T-cell (primary cell): Measurements from ENCODE around the gene HK1. TPM values are rescaled to one million over a fixed set of nuclear protein-coding genes. Genes with fewer than 3 reads are reported as not detected.
"Not testable (repeated sequence)": the region's sequence is repeated elsewhere in the genome, so short reads cannot be mapped to it uniquely, and the experiment has no call there.

Experiments
- ATAC-seq, 4 experiments: fragments of 200-7000 bp in 3 of 4; fragments of 150-1000 bp in 1 of 4; cut with Tn5 transposase; replicated peaks in 1 of 4; 1 replicate in 3 of 4; 2 replicates in 1 of 4; pipeline ENCODE4 v1.10.0; 2021; ENCODE audit warnings: moderate library complexity in 3 of 4, mild to moderate bottlenecking in 2 of 4, moderate number of reproducible peaks in 1 of 4
- CTCF ChIA-PET, 2 donors: fragments of 300-600 bp; sonication (Branson Sonifier 250); formaldehyde crosslinking; loops; one replicate each; lab custom pipeline; 2022; ENCODE audit warnings: antibody characterized with exemption in 2 of 2; lab: Charles Lee
- POLR2A ChIA-PET, 2 donors: fragments of 300-600 bp; sonication (Branson Sonifier 250); formaldehyde crosslinking; loops; one replicate each; lab custom pipeline; 2022; ENCODE audit warnings: antibody characterized with exemption in 2 of 2; lab: Charles Lee
- DNase-seq, 35 experiments: peaks; one replicate each; pipeline versions ENCODE4 v3.0.0 to v3.0.0-alpha.2; 2013 to 2023
- H3K27ac ChIP-seq: one replicate; pipeline ENCODE4 v1.5.1; 2013; ENCODE audit warnings: low read length
- H3K27me3 ChIP-seq, 2 experiments: replicated peaks in 1 of 2; 1 replicate in 1 of 2; 2 replicates in 1 of 2; pipeline versions ENCODE4 v1.6.1 to v1.7.0; 2013; ENCODE audit warnings: low read length in 1 of 2, mixed read lengths in 1 of 2; ENCODE audit not compliant: control insufficient read depth in 2 of 2, insufficient read depth in 2 of 2; ENCODE audit errors: extremely low read depth in 1 of 2
- H3K36me3 ChIP-seq, 2 donors: 1 replicate in 1 of 2; 2 replicates in 1 of 2; pipeline versions ENCODE4 v1.6.1 to v1.7.0; 2013; ENCODE audit warnings: low read length in 1 of 2; ENCODE audit not compliant: control insufficient read depth in 2 of 2, insufficient read depth in 1 of 2; ENCODE audit errors: extremely low read depth in 1 of 2
- H3K4me1 ChIP-seq, 2 experiments: 1 replicate in 1 of 2; 2 replicates in 1 of 2; pipeline versions ENCODE4 v1.6.1 to v1.7.0; 2013; ENCODE audit warnings: low read length in 2 of 2, mixed read lengths in 1 of 2; ENCODE audit not compliant: insufficient read depth in 2 of 2, control insufficient read depth in 1 of 2; ENCODE audit errors: extremely low read depth in 1 of 2
- H3K4me3 ChIP-seq, 2 donors: 1 replicate in 1 of 2; 2 replicates in 1 of 2; pipeline versions ENCODE4 v1.5.1 to v1.7.0; 2013; ENCODE audit warnings: mild to moderate bottlenecking in 2 of 2, low read length in 1 of 2, moderate library complexity in 1 of 2; ENCODE audit not compliant: control insufficient read depth in 1 of 2; ENCODE audit errors: extremely low read depth in 1 of 2
- H3K9me3 ChIP-seq: 2 replicates; pipeline ENCODE4 v1.7.0; 2013
- H3K27ac Mint-ChIP-seq, 2 donors: one replicate each; pipeline ENCODE4 v1.8.0; 2020 to 2021; ENCODE audit warnings: mild to moderate bottlenecking in 2 of 2, mixed read lengths in 2 of 2
- H3K27me3 Mint-ChIP-seq, 2 donors: one replicate each; pipeline ENCODE4 v1.8.0; 2021 to 2022; ENCODE audit warnings: mixed read lengths in 2 of 2
- H3K36me3 Mint-ChIP-seq: one replicate; pipeline ENCODE4 v1.8.0; 2021; ENCODE audit warnings: mixed read lengths
- H3K4me1 Mint-ChIP-seq, 3 donors: one replicate each; pipeline ENCODE4 v1.8.0; 2020 to 2022; ENCODE audit warnings: mixed read lengths in 3 of 3, mild to moderate bottlenecking in 1 of 3
- H3K4me3 Mint-ChIP-seq, 3 donors: one replicate each; pipeline ENCODE4 v1.8.0; 2020 to 2022; ENCODE audit warnings: mild to moderate bottlenecking in 3 of 3, mixed read lengths in 3 of 3, moderate library complexity in 3 of 3
- H3K9me3 Mint-ChIP-seq, 3 donors: one replicate each; pipeline ENCODE4 v1.8.0; 2020 to 2022; ENCODE audit warnings: mixed read lengths in 3 of 3
- WGBS: methylation state at CpG from one replicate; pipeline ENCODE4 v1.1.5; 2013; ENCODE audit warnings: missing lambda C conversion rate; ENCODE audit not compliant: insufficient coverage; 5-methylcytosine and 5-hydroxymethylcytosine counted together
- total RNA-seq, 35 experiments: library from RNA in 6 of 35; stranded (reverse) in 6 of 35; fragments of 120-200 nt in 1 of 35; gene quantifications; one replicate each; pipeline versions ENCODE4 v1.2.1 to v1.2.4 and lab custom pipeline; 2013 to 2026

HK1 gene
- total RNA-seq, 5 donors from 2014 or later (not counting 1 experiment from before 2014, with no cell fraction given): 66.3 to 85.5 (median 83.6) TPM

DNA sequence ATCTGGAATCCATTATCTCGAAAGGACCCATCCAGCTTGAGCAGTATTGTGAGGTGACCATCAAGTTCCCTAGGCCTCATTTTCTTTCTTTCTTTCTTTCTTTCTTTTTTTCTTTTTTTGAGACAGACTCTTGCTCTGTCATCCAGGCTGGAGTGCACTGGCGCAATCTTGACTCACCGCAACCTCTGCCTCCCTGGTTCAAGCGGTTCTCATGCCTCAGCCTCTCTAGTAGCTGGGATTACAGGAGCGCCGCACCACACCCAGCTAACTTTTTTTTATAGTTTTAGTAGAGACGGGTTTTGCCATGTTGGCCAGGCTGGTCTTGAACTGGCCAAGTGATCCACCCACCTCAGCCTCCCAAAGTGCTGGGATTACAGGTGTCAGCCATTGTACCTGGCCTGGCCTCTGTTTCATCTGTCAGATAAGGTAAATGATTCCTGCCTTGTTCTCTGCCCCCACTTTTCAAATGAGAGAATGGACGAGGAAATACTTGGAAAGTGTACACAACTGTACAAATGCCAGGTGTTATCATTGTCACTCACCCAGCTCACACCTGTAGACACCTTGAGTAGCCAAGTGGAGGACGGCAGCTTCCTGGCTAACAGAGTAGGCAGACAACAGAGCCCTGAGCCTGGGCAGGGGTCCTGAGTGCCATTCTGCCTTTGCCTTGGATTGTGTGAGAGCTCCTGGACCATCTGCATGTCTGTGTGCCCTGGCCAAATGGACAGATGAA lies 54.1 kb downstream of the HK1 start:
- Histone ChIP-seq H3K27ac (no peak overlapping the region), H3K4me3 (no peak overlapping the region), H3K27me3 (no peaks in the 10 kb centered on the region), H3K9me3 (no peaks in the 10 kb centered on the region), H3K36me3 (peaks cover 3 to 5% of the 10 kb centered on the region in 2 donors), H3K4me1 (peaks cover 46 to 64% of the 10 kb centered on the region in 2 experiments)
- DNase-seq (no peak), ATAC-seq (no peak)
- Mint-ChIP-seq H3K27me3 (no peaks in the 10 kb centered on the region), H3K9me3 (no peaks in the 10 kb centered on the region), H3K27ac (peak overlapping the region in 1 of 2 donors; percentile 11), H3K4me1 (peaks cover 73 to 90% (median 81%) of the 10 kb centered on the region in 3 donors), H3K4me3 (no peak overlapping the region), H3K36me3 (peaks cover 8% of the 10 kb centered on the region)
- 94% methylated on average over 3 of the region's 9 CpGs for WGBS
- ChIA-PET CTCF (no interaction called here), POLR2A (no interaction called here)

DNA sequence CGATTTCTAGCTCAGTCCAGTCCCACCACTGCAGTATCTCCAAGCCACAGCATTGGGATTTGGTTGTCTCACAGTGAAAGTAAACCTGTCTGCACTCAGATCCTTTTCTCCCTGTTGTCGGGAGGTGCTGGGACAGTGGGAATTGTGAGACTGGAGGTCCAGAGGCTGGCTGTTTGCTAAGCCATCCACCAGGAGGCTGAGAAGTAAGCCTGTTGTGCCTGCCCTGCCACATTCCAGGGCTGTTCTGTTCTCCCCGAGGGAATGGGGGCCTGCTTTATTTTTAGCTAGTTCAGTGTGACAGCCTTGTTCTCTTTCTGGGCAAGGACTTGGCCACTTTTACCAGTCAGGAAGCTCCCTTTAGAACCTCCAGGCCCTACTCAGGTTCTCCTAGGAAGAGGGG lies 54.9 kb downstream of the HK1 start:
- Mint-ChIP-seq H3K36me3 (peaks cover 8% of the 10 kb centered on the region), H3K27ac (peak overlapping the region in 1 of 2 donors; percentile 11), H3K4me3 (no peak overlapping the region), H3K27me3 (no peaks in the 10 kb centered on the region), H3K4me1 (peaks cover 73 to 88% (median 81%) of the 10 kb centered on the region in 3 donors), H3K9me3 (no peaks in the 10 kb centered on the region)
- WGBS: 100% methylated on average over 1 of the region's 3 CpGs
- peaks cover 44 to 64% of the 10 kb centered on the region in 2 experiments for H3K4me1 ChIP-seq
- peaks cover 3 to 5% of the 10 kb centered on the region in 2 donors for H3K36me3 ChIP-seq
- H3K27ac ChIP-seq: no peak overlapping the region
- no peak for ATAC-seq
- POLR2A ChIA-PET: interaction anchor here in 1 of 2 donors (0.5 to 1.0 kb wide), 2 partner anchors 294 to 357 kb away, joined by 3 to 4 read pairs; no protein-coding TSS in a partner anchor
- CTCF ChIA-PET: interaction anchor here in 1 of 2 donors (0.5 kb wide), 1 partner anchor 174 kb away, joined by 8 read pairs; no protein-coding TSS in a partner anchor
- H3K27me3 ChIP-seq: no peaks in the 10 kb centered on the region
- no peak overlapping the region for H3K4me3 ChIP-seq
- no peaks in the 10 kb centered on the region for H3K9me3 ChIP-seq
- no peak for DNase-seq

DNA sequence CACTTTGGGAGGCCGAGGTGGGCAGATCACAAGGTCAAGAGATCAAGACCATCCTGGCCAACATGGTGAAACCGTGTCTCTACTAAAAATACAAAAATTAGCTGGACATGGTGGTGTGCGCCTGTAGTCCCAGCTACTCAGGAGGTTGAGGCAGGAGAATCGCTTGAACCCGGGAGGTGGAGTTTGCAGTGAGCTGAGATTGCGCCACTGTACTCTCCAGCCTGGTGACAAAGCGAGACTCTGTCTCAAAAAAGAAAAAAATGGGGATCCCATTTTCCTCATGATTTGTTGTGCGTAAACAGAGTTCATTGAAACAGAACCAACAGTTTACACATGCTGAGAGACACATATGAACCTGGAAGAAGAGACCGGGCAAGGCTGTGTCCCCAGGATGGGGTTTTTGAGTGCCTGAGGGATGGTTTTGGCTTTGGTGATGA lies 55.6 kb downstream of the HK1 start:
- not testable (repeated sequence) for H3K9me3 ChIP-seq, H3K4me3 ChIP-seq, H3K27ac Mint-ChIP-seq, H3K27ac ChIP-seq, H3K27me3 ChIP-seq, ATAC-seq, DNase-seq, H3K36me3 Mint-ChIP-seq, H3K36me3 ChIP-seq, H3K27me3 Mint-ChIP-seq, H3K9me3 Mint-ChIP-seq
- WGBS: 98% methylated on average over 7 of the region's 9 CpGs
- peaks cover 40 to 66% of the 10 kb centered on the region in 2 experiments for H3K4me1 ChIP-seq
- ChIA-PET CTCF (interaction anchor here in 1 of 2 donors (0.5 kb wide), 1 partner anchor 173 kb away, joined by 8 read pairs; no protein-coding TSS in a partner anchor), POLR2A (interaction anchor here in 1 of 2 donors (0.5 to 1.0 kb wide), 2 partner anchors 293 to 358 kb away, joined by 3 to 4 read pairs; no protein-coding TSS in a partner anchor)
- peak overlapping the region in 1 of 3 donors; percentile 80 for H3K4me3 Mint-ChIP-seq
- peaks cover 73 to 88% (median 81%) of the 10 kb centered on the region in 3 donors for H3K4me1 Mint-ChIP-seq

DNA sequence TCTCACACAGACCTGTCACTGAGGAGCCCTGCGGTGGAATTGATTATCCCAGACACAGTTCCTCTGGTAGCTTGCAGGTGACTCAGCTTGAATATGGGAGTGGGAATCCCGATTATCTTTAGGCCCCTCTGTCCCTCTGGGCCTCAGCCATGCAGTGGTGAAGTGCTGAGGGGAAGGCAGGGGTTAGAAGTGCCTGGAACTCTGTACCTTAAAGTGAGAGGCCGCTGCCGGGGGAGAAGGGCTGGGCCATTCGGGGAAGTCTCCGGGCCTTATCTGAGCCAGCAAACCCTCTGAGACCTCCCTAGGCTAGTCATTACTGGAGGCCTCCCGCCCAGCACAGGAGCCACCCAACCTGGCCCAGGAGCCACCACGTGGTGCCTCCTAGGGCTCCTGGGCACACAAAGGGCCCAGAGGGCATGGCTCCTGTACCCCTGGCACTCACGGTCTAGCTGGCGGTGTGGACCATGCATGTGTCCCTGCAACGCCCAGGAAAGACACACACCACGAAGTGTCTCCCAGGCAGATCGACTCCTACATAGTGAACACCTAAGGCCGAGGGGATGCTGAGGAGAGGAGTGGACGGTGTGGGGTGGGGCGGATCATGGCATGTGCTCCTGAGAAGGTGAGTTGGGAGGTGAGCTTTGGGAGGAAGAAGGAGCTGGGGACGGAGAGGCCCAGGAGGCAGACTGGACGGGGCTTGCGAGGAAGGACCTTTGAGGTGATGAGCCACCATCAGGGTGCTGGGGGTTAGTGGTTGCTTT lies 56.2 kb downstream of the HK1 start:
- Mint-ChIP-seq H3K4me1 (peaks cover 74 to 87% (median 81%) of the 10 kb centered on the region in 3 donors), H3K4me3 (peak overlapping the region; percentile 65 to 80 (median 66)), H3K36me3 (peaks cover 8% of the 10 kb centered on the region), H3K27me3 (no peaks in the 10 kb centered on the region), H3K27ac (peak overlapping the region; percentile 82 to 85), H3K9me3 (no peaks in the 10 kb centered on the region)
- ChIA-PET POLR2A (interaction anchor here in 1 of 2 donors (0.6 kb wide), 1 partner anchor 9 kb away, joined by 7 read pairs; no protein-coding TSS in a partner anchor), CTCF (no interaction called here)
- peak; percentile 20 to 43 (median 28) for ATAC-seq
- H3K36me3 ChIP-seq: peaks cover 3 to 5% of the 10 kb centered on the region in 2 donors
- H3K4me3 ChIP-seq: peak overlapping the region in 1 of 2 donors; percentile 36
- H3K9me3 ChIP-seq: no peaks in the 10 kb centered on the region
- no peaks in the 10 kb centered on the region for H3K27me3 ChIP-seq
- H3K27ac ChIP-seq: peak overlapping the region; percentile 41
- no peak for DNase-seq
- peaks cover 41 to 69% of the 10 kb centered on the region in 2 experiments for H3K4me1 ChIP-seq
- WGBS: 73% methylated on average over 16 of the region's 19 CpGs

DNA sequence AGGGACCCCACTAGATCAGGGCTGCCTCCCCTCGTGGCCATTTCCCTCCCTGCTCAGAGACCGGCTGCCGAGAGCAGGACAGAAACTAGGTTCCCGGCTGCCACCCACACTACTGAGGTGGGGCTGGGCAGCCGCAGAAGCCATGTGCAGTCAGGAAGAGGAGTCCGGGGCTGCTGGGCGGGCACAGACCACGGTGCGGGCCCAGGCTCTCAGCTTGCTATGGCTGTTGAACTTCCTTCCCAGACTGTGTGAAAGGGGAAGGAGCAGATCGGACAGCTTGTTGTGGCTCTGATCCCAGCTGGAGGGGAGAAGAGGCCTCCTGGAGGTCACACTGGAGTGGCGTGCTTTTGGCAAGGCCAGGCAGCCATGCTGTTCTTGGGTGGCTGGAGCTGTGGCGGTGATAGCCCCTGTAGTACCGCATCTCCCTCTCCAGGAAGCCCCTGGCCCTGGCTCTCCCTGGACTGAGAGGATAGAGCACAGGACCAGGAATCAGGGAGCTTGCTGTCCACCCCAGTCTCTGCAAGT lies 56.8 kb downstream of the HK1 start:
- no peaks in the 10 kb centered on the region for H3K27me3 ChIP-seq
- ATAC-seq (peak; percentile 81 to 84 (median 82)), DNase-seq (peak in 7 of 35 experiments; percentile 17 to 39 (median 28))
- Mint-ChIP-seq H3K4me1 (peaks cover 74 to 86% (median 80%) of the 10 kb centered on the region in 3 donors), H3K36me3 (peaks cover 8% of the 10 kb centered on the region), H3K4me3 (peak overlapping the region; percentile 65 to 80 (median 66)), H3K9me3 (no peaks in the 10 kb centered on the region), H3K27me3 (no peaks in the 10 kb centered on the region), H3K27ac (peak overlapping the region; percentile 82 to 85)
- peaks cover 35 to 63% of the 10 kb centered on the region in 2 experiments for H3K4me1 ChIP-seq
- H3K36me3 ChIP-seq: peaks cover 3 to 5% of the 10 kb centered on the region in 2 donors
- H3K4me3 ChIP-seq: peak overlapping the region in 1 of 2 donors; percentile 36
- ChIA-PET CTCF (interaction anchor here in 1 of 2 donors (0.6 kb wide), 1 partner anchor 96 kb away, joined by 4 read pairs; no protein-coding TSS in a partner anchor), POLR2A (interaction anchor here in 1 of 2 donors (0.6 kb wide), 1 partner anchor 10 kb away, joined by 7 read pairs; no protein-coding TSS in a partner anchor)
- no peaks in the 10 kb centered on the region for H3K9me3 ChIP-seq
- H3K27ac ChIP-seq: peak overlapping the region; percentile 41
- 25% methylated on average over 13 of the region's 13 CpGs for WGBS
